H1 (cell line): ENCODE data around the gene UBE2V1. TPM values are rescaled to one million over a fixed set of nuclear protein-coding genes. Genes with fewer than 3 reads are reported as not detected.

ENCODE experiments used
- CTCF ChIA-PET: fragments of 300-600 bp; sonication (Branson Sonifier 250); formaldehyde crosslinking; loops from one replicate; lab custom pipeline; 2021; ENCODE audit not compliant: partially characterized antibody; lab: Charles Lee
- POLR2A ChIA-PET: fragments of 300-600 bp; sonication (Branson Sonifier 250); formaldehyde crosslinking; loops from one replicate; lab custom pipeline; 2021; ENCODE audit warnings: inconsistent platforms; ENCODE audit not compliant: partially characterized antibody; lab: Charles Lee
- DNase-seq, 2 experiments: peaks; one replicate each; pipeline versions ENCODE4 v3.0.0 to v3.0.0-alpha.2; 2010 to 2022; ENCODE audit warnings: low spot score in 2 of 2, low read depth in 1 of 2, mixed read lengths in 1 of 2
- FAIRE-seq: peaks from 2 replicates; lab custom pipeline; 2011; peaks lifted over from hg19 to GRCh38; lab: Jason Lieb, UNC
- H2AFZ ChIP-seq: 2 replicates; pipeline ENCODE4 v1.8.1; 2012; ENCODE audit warnings: low read length, inconsistent platforms
- H2AK5ac ChIP-seq: 2 replicates; pipeline ENCODE4 v1.6.1; 2013; ENCODE audit warnings: low read depth, low read length
- H2BK120ac ChIP-seq: replicated peaks from 2 replicates; pipeline ENCODE3; 2013; ENCODE audit warnings: low read depth, low read length, inconsistent platforms
- H2BK12ac ChIP-seq: 2 replicates; pipeline ENCODE4 v1.6.1; 2013; ENCODE audit warnings: low read depth, low read length
- H2BK15ac ChIP-seq: 2 replicates; pipeline ENCODE4 v1.6.1; 2013; ENCODE audit warnings: low read length
- H2BK20ac ChIP-seq: 2 replicates; pipeline ENCODE4 v1.6.1; 2013; ENCODE audit warnings: low read length
- H2BK5ac ChIP-seq: 2 replicates; pipeline ENCODE4 v1.6.1; 2013; ENCODE audit warnings: low read depth, low read length
- H3K14ac ChIP-seq: 2 replicates; pipeline ENCODE4 v1.6.1; 2013; ENCODE audit warnings: inconsistent platforms; ENCODE audit not compliant: insufficient read length
- H3K18ac ChIP-seq: 2 replicates; pipeline ENCODE4 v1.6.1; 2013; ENCODE audit warnings: low read length; ENCODE audit errors: extremely low read depth
- H3K23ac ChIP-seq: 2 replicates; pipeline ENCODE4 v1.6.1; 2013; ENCODE audit warnings: inconsistent platforms; ENCODE audit not compliant: insufficient read length
- H3K23me2 ChIP-seq: 2 replicates; pipeline ENCODE4 v1.6.1; 2013; ENCODE audit warnings: low read depth, low read length
- H3K27ac ChIP-seq: 2 replicates; pipeline ENCODE4 v1.6.1; 2011; ENCODE audit warnings: low read depth, low read length, inconsistent platforms
- H3K27me3 ChIP-seq, 4 experiments: replicated peaks in 1 of 4; 1 replicate in 1 of 4; 2 replicates in 3 of 4; pipeline versions ENCODE4 v1.6.1 to v1.8.1; 2011 to 2013; ENCODE audit warnings: low read length in 3 of 4, mild to moderate bottlenecking in 3 of 4, inconsistent platforms in 2 of 4, mixed read lengths in 2 of 4, moderate library complexity in 1 of 4; ENCODE audit not compliant: control insufficient read depth in 3 of 4, insufficient read depth in 3 of 4; ENCODE audit errors: extremely low read depth in 1 of 4
- H3K36me3 ChIP-seq, 4 experiments: 2 replicates each; pipeline versions ENCODE4 v1.6.1 to v1.8.1; 2011 to 2013; ENCODE audit warnings: mild to moderate bottlenecking in 4 of 4, low read length in 3 of 4, moderate library complexity in 2 of 4, control low read depth in 1 of 4, inconsistent platforms in 1 of 4; ENCODE audit not compliant: insufficient read depth in 4 of 4, control insufficient read depth in 2 of 4
- H3K4ac ChIP-seq: replicated peaks from 2 replicates; pipeline ENCODE3; 2013; ENCODE audit warnings: low read length, low read depth, mixed read lengths, inconsistent platforms; ENCODE audit not compliant: insufficient read length
- H3K4me1 ChIP-seq, 4 experiments: replicated peaks in 1 of 4; 1 replicate in 1 of 4; 2 replicates in 3 of 4; pipeline versions ENCODE4 v1.6.1 to v1.8.1; 2011 to 2013; ENCODE audit warnings: low read length in 3 of 4, inconsistent platforms in 2 of 4, mixed read lengths in 1 of 4; ENCODE audit not compliant: insufficient read depth in 4 of 4, control insufficient read depth in 3 of 4
- H3K4me2 ChIP-seq, 2 experiments: 2 replicates each; pipeline versions ENCODE4 v1.6.1 to v1.8.1; 2011 to 2013; ENCODE audit warnings: low read depth in 2 of 2, low read length in 2 of 2, control low read depth in 1 of 2, inconsistent platforms in 1 of 2, mild to moderate bottlenecking in 1 of 2; ENCODE audit not compliant: insufficient read depth in 1 of 2
- H3K4me3 ChIP-seq, 4 experiments: fragments of 200-600, 300-600 bp in 1 of 4; sonication (generic), shearing (Covaris generic), sonication (Bioruptor Twin) in 1 of 4; 2 replicates each; pipeline versions ENCODE4 v1.5.1 to v1.8.1; 2011 to 2016; ENCODE audit warnings: low read length in 4 of 4, low read depth in 3 of 4, control low read depth in 2 of 4, inconsistent platforms in 2 of 4, mild to moderate bottlenecking in 2 of 4, mixed read lengths in 1 of 4, moderate library complexity in 1 of 4; ENCODE audit not compliant: insufficient read depth in 2 of 4; ENCODE audit errors: extremely low read depth in 1 of 4
- H3K56ac ChIP-seq: replicated peaks from 2 replicates; pipeline ENCODE3; 2013; ENCODE audit warnings: low read depth, mild to moderate bottlenecking, mixed read lengths, low read length, inconsistent platforms; ENCODE audit not compliant: insufficient read length
- H3K79me1 ChIP-seq: 2 replicates; pipeline ENCODE4 v1.6.1; 2013; ENCODE audit warnings: low read depth, low read length, control low read depth
- H3K79me2 ChIP-seq, 2 experiments: 2 replicates each; pipeline versions ENCODE4 v1.6.1 to v1.8.1; 2012 to 2013; ENCODE audit warnings: low read length in 2 of 2, mild to moderate bottlenecking in 2 of 2, inconsistent platforms in 1 of 2; ENCODE audit not compliant: insufficient read depth in 2 of 2, control insufficient read depth in 1 of 2
- H3K9ac ChIP-seq, 4 experiments: replicated peaks in 1 of 4; 1 replicate in 1 of 4; 2 replicates in 3 of 4; pipeline versions ENCODE4 v1.6.1 to v1.8.1; 2011 to 2013; ENCODE audit warnings: low read depth in 3 of 4, low read length in 3 of 4, control low read depth in 2 of 4, mild to moderate bottlenecking in 2 of 4, moderate library complexity in 2 of 4, inconsistent platforms in 1 of 4; ENCODE audit errors: extremely low read depth in 1 of 4
- H3K9me3 ChIP-seq, 2 experiments: 2 replicates each; pipeline versions ENCODE4 v1.6.1 to v1.8.1; 2012 to 2013; ENCODE audit warnings: mild to moderate bottlenecking in 2 of 2, moderate library complexity in 2 of 2, control low read depth in 1 of 2, inconsistent platforms in 1 of 2, low read depth in 1 of 2, low read length in 1 of 2, mixed read lengths in 1 of 2; ENCODE audit not compliant: insufficient read depth in 2 of 2
- H4K20me1 ChIP-seq, 2 experiments: replicated peaks in 1 of 2; 2 replicates each; pipeline versions ENCODE3 to v1.8.1; 2011 to 2013; ENCODE audit warnings: inconsistent platforms in 2 of 2, low read length in 2 of 2, mild to moderate bottlenecking in 1 of 2; ENCODE audit not compliant: insufficient read depth in 2 of 2, control insufficient read depth in 1 of 2
- H4K5ac ChIP-seq: 2 replicates; pipeline ENCODE4 v1.6.1; 2013; ENCODE audit warnings: low read length, low read depth, mixed read lengths, inconsistent platforms; ENCODE audit not compliant: insufficient read length
- H4K8ac ChIP-seq: 2 replicates; pipeline ENCODE4 v1.8.0; 2013; ENCODE audit warnings: mild to moderate bottlenecking, moderate library complexity, low read length, inconsistent platforms; ENCODE audit not compliant: insufficient read depth; ENCODE audit errors: extremely low read depth
- H4K91ac ChIP-seq: replicated peaks from 2 replicates; pipeline ENCODE3; 2013; ENCODE audit warnings: low read length, mixed read lengths, inconsistent platforms; ENCODE audit not compliant: insufficient read length
- CEBPB ChIP-seq: IDR thresholded peaks from 2 replicates; pipeline ENCODE4 v1.6.1; 2012; ENCODE audit warnings: low read depth, low read length
- TAF1 ChIP-seq: IDR thresholded peaks from 2 replicates; pipeline ENCODE4 v1.6.1; 2011; ENCODE audit warnings: mild to moderate bottlenecking, low read depth, low read length
- WGBS, 2 experiments: shearing (Covaris generic) in 1 of 2; methylation state at CpG; one replicate each; pipeline versions ENCODE4 v1.1.6 to v1.1.7; 2013 to 2015; ENCODE audit warnings: low lambda C conversion rate in 2 of 2, mixed read lengths in 2 of 2, inconsistent platforms in 1 of 2, low coverage in 1 of 2, missing lambda C conversion rate in 1 of 2; ENCODE audit not compliant: insufficient replicate concordance in 2 of 2, insufficient coverage in 1 of 2, insufficient read length in 1 of 2; ENCODE audit errors: extremely low coverage in 1 of 2, missing lambda C conversion rate in 1 of 2; 5-methylcytosine and 5-hydroxymethylcytosine counted together
- polyA plus RNA-seq, 7 experiments: library from polyadenylated mRNA; depleted of rRNA in 3 of 7; stranded (reverse) in 5 of 7; unstranded in 2 of 7; fragments of >200 nt in 5 of 7; fragments of 200-250 nt in 2 of 7; gene quantifications; 1 replicate in 5 of 7; 2 replicates in 1 of 7; 4 replicates in 1 of 7; pipeline versions ENCODE4 v1.2.1 to v1.2.3, GENCODE V29; 2011 to 2013; ENCODE audit warnings: missing spikeins in 2 of 7, mixed read lengths in 2 of 7
- total RNA-seq: library from RNA; stranded (reverse); fragmentation: NEBNext Ultra II Directional; extraction: Animal tissue kit (Norgen Biotek cat#: 25700); gene quantifications from 2 replicates; pipeline ENCODE4 v1.2.1, GENCODE V29; 2021

The UBE2V1 gene
- total and polyA plus RNA-seq, 2 of the 8 experiments (the other 6 are each of a cell fraction or from before 2014, with no cell fraction given), result 141 to 184 TPM

DNA sequence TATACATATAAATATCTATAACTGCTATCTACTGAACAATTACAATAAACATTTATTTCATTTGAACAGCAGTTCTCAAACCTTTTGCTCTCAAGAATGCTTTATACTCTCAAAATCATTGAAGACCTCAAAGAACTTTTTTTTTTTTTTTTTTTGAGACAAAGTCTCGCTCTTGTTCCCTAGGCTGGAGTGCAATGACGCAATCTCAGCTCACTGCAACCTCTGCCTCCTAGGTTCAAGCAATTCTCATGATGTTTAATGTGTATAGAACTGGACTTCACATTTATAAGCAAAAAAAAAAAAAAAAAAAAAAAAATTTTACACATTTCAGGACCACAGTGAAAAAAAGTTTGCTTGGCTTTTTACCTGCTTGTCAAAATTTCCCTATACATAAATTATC, 11.7 kb downstream of the UBE2V1 start:
- Histone ChIP-seq H4K8ac (no peak overlapping the region), H3K4me2 (no peak overlapping the region), H2AFZ (no peak overlapping the region), H3K36me3 (peaks cover under 1 to 16% (median 5%) of the 10 kb centered on the region in 4 experiments; a peak in 3 of 8 replicates), H3K9me3 (no peaks in the 10 kb centered on the region), H2BK12ac (no peak overlapping the region), H4K20me1 (peaks cover 11 to 12% of the 10 kb centered on the region in 2 experiments), H2BK20ac (no peak overlapping the region), H4K91ac (no peak overlapping the region), H3K14ac (no peak overlapping the region), H3K79me2 (peaks cover 16 to 96% of the 10 kb centered on the region in 2 experiments), H3K4me1 (peaks cover 0 to 11% (median 8%) of the 10 kb centered on the region in 4 experiments; a peak in 5 of 7 replicates), H2BK15ac (no peak overlapping the region), H3K4me3 (no peak overlapping the region), H3K4ac (no peak overlapping the region), H3K9ac (no peak overlapping the region), H3K79me1 (peaks cover 11% of the 10 kb centered on the region), H3K27me3 (no peaks in the 10 kb centered on the region), H2BK5ac (no peak overlapping the region), H4K5ac (no peak overlapping the region), H3K18ac (no peak overlapping the region), H3K23ac (no peak overlapping the region), H2AK5ac (no peak overlapping the region), H3K56ac (no peak overlapping the region), H3K27ac (no peak overlapping the region), H3K23me2 (no peaks in the 10 kb centered on the region), H2BK120ac (no peak overlapping the region)
- CTCF ChIA-PET, result interaction anchor here (1.4 to 6.0 kb wide), 5 partner anchors 8 to 122 kb away, joined by 3 to 32 read pairs (median 11); no protein-coding TSS in a partner anchor
- TF ChIP-seq TAF1 (no peak), CEBPB (peak; percentile 29; the same call in 1 of the 2 replicates)
- POLR2A ChIA-PET, result interaction anchor here (0.9 to 8.8 kb wide), 2 partner anchors 12 to 25 kb away, joined by 3 to 87 read pairs; partner anchors contain the start of gene UBE2V1
- no peak for DNase-seq
- FAIRE-seq, result no peak
- 85% methylated on average over 2 of the region's 2 CpGs; no CpG with 5 or more reads in 1 of the 2 experiments for WGBS, 2 experiments
